HepG2 (cell line): ENCODE results near the gene MCU. TPM values are rescaled to one million over a fixed set of nuclear protein-coding genes. Genes with fewer than 3 reads are reported as not detected.

Source experiments
- ATAC-seq: fragments of 200-7000 bp; cut with Tn5 transposase; 3 replicates; pipeline ENCODE4 v1.9.1; 2020; ENCODE audit warnings: mild to moderate bottlenecking, moderate library complexity
- BruUV-seq: library from RNA; stranded (reverse); fragments of 400-500 nt; replicated peaks from 2 replicates; lab custom pipeline; 2021; lab: Mats Ljungman, UMichigan
- CTCF ChIA-PET: fragments of 300-600 bp; formaldehyde crosslinking; extraction: SDS; loops from one replicate; lab custom pipeline; 2021; ENCODE audit warnings: low total read pairs, inconsistent platforms, low intra/inter-chr PET ratio; lab: Yijun Ruan, JAX
- POLR2A ChIA-PET: fragments of 350-600 bp; sonication (Branson Sonifier 250); formaldehyde crosslinking; loops from one replicate; lab custom pipeline; 2020; ENCODE audit warnings: antibody characterized with exemption, inconsistent platforms; lab: Yijun Ruan, JAX
- DNase-seq: peaks from one replicate; pipeline ENCODE4 v3.0.0-alpha.2; 2015; ENCODE audit warnings: low spot score
- FAIRE-seq: peaks from 3 replicates; lab custom pipeline; 2011; peaks lifted over from hg19 to GRCh38; lab: Jason Lieb, UNC
- H2AFZ ChIP-seq: one replicate; pipeline ENCODE4 v1.6.1; 2011; ENCODE audit warnings: low read length, inconsistent platforms
- H3K27ac ChIP-seq: fragments of 300-600 bp; 3 replicates; pipeline ENCODE4 v1.8.0; 2011; ENCODE audit warnings: mixed run types, mild to moderate bottlenecking, mixed read lengths, low read length, inconsistent platforms; ENCODE audit not compliant: insufficient read depth; ENCODE audit errors: extremely low read length
- H3K27me3 ChIP-seq, 2 experiments: fragments of 200-600 bp in 1 of 2; 2 replicates in 1 of 2; 3 replicates in 1 of 2; pipeline versions ENCODE4 v1.6.0 to v1.8.0; 2011; ENCODE audit warnings: low read length in 2 of 2, mild to moderate bottlenecking in 2 of 2, moderate library complexity in 2 of 2, inconsistent platforms in 1 of 2; ENCODE audit not compliant: insufficient read depth in 2 of 2, control insufficient read depth in 1 of 2
- H3K36me3 ChIP-seq, 2 experiments: fragments of 200-600 bp in 1 of 2; replicated peaks in 1 of 2; 2 replicates in 1 of 2; 3 replicates in 1 of 2; pipeline versions ENCODE4 v1.5.1 to v1.8.0; 2011; ENCODE audit warnings: low read length in 2 of 2, inconsistent platforms in 1 of 2; ENCODE audit not compliant: insufficient read depth in 2 of 2, control insufficient read depth in 1 of 2
- H3K4me1 ChIP-seq: 2 replicates; pipeline ENCODE4 v1.5.1; 2012; ENCODE audit warnings: low read length, inconsistent platforms; ENCODE audit not compliant: insufficient read depth
- H3K4me2 ChIP-seq: 2 replicates; pipeline ENCODE4 v1.6.0; 2011; ENCODE audit warnings: low read depth, low read length, inconsistent platforms
- H3K4me3 ChIP-seq, 3 experiments: fragments of 200-600 bp in 1 of 3; sonication (generic), shearing (Covaris generic) in 1 of 3; replicated peaks in 1 of 3; 2 replicates each; pipeline ENCODE4 v1.5.1; 2011 to 2016; ENCODE audit warnings: low read length in 3 of 3, inconsistent platforms in 2 of 3, low read depth in 2 of 3, mild to moderate bottlenecking in 2 of 3, control low read depth in 1 of 3, mixed read lengths in 1 of 3; ENCODE audit not compliant: insufficient read depth in 1 of 3
- H3K79me2 ChIP-seq: one replicate; pipeline ENCODE4 v1.6.1; 2011; ENCODE audit warnings: low read length, inconsistent platforms; ENCODE audit not compliant: insufficient read depth
- H3K9ac ChIP-seq: 2 replicates; pipeline ENCODE4 v1.6.0; 2011; ENCODE audit warnings: mild to moderate bottlenecking, low read depth, low read length, inconsistent platforms; ENCODE audit not compliant: insufficient read depth
- H3K9me3 ChIP-seq: 2 replicates; pipeline ENCODE4 v1.5.1; 2012; ENCODE audit warnings: mild to moderate bottlenecking, low read length
- H4K20me1 ChIP-seq: 2 replicates; pipeline ENCODE4 v1.6.0; 2011; ENCODE audit warnings: inconsistent platforms, mild to moderate bottlenecking, low read length, moderate library complexity; ENCODE audit not compliant: insufficient read depth
- CEBPG ChIP-seq: IDR thresholded peaks from 2 replicates; pipeline ENCODE4 v1.6.1; 2016
- ELF3 ChIP-seq: IDR thresholded peaks from 2 replicates; pipeline ENCODE4 v1.6.1; 2016; ENCODE audit warnings: missing genetic modification reagents, missing compliant biosample characterization
- HMG20A ChIP-seq: IDR thresholded peaks from 2 replicates; pipeline ENCODE4 v1.6.1; 2016; ENCODE audit warnings: borderline replicate concordance
- HNRNPK ChIP-seq: fragments of 200-400 bp; formaldehyde crosslinking; IDR thresholded peaks from 2 replicates; pipeline ENCODE4 v1.6.1; 2018; ENCODE audit warnings: low read length, low read depth, moderate library complexity, mild to moderate bottlenecking; ENCODE audit not compliant: poor library complexity, severe bottlenecking
- POLR2G ChIP-seq: fragments of 200-400 bp; formaldehyde crosslinking; IDR thresholded peaks from 2 replicates; pipeline ENCODE4 v1.6.1; 2018; ENCODE audit warnings: mild to moderate bottlenecking, low read depth, low read length, moderate library complexity
- SYNCRIP ChIP-seq: fragments of 200-400 bp; formaldehyde crosslinking; IDR thresholded peaks from 2 replicates; pipeline ENCODE4 v1.6.1; 2018; ENCODE audit warnings: mild to moderate bottlenecking, low read depth, low read length; ENCODE audit not compliant: insufficient read depth
- TAF15 ChIP-seq: fragments of 200-400 bp; formaldehyde crosslinking; IDR thresholded peaks from one replicate; pipeline ENCODE4 v1.6.1; 2018; ENCODE audit warnings: mild to moderate bottlenecking, low read depth, low read length; ENCODE audit not compliant: poor library complexity, severe bottlenecking
- ZBTB10 ChIP-seq: sonication (generic); formaldehyde crosslinking; IDR thresholded peaks from 2 replicates; pipeline ENCODE4 v1.4.0; 2020; ENCODE audit warnings: missing genetic modification reagents, borderline replicate concordance
- ZFP37 ChIP-seq: sonication (generic); formaldehyde crosslinking; IDR thresholded peaks from 2 replicates; pipeline ENCODE4 v1.4.0; 2020; ENCODE audit warnings: missing genetic modification reagents, borderline replicate concordance
- ZNF335 ChIP-seq: sonication (generic); formaldehyde crosslinking; IDR thresholded peaks from 2 replicates; pipeline ENCODE4 v1.4.0; 2020; ENCODE audit warnings: missing genetic modification reagents
- WGBS: methylation state at CpG from one replicate; pipeline ENCODE4 v1.1.6; 2017; ENCODE audit warnings: low lambda C conversion rate; 5-methylcytosine and 5-hydroxymethylcytosine counted together
- in situ Hi-C: cut with HindIII; loops from 2 replicates; pipeline ENCODE4 v1.10.0; 2017; ENCODE audit warnings: low pct_unique_long_range_greater_than_20kb; ENCODE audit not compliant: extremely low pct_ligation_motif_present
- intact Hi-C: fragments of 100-400 bp; cut with micrococcal nuclease; formaldehyde crosslinking; loops from one replicate; pipeline ENCODE4 v1.10.0; 2022; ENCODE audit not compliant: unreplicated experiment
- polyA plus RNA-seq, 8 experiments: library from polyadenylated mRNA; depleted of rRNA in 3 of 8; stranded (reverse) in 7 of 8; unstranded in 1 of 8; fragments of >200 nt; fragmentation: Illumina TruSeq in 4 of 8; extraction: Trizol in 4 of 8; gene quantifications; 2 replicates each; pipeline versions ENCODE4 v1.2.1 to v1.2.3, GENCODE V29; 2011 to 2016; ENCODE audit warnings: low read depth in 4 of 8, missing spikeins in 1 of 8, mixed read lengths in 1 of 8; ENCODE audit not compliant: insufficient read depth in 1 of 8
- total RNA-seq, 5 experiments: library from RNA; depleted of rRNA; stranded (reverse); fragments of >200 nt; fragmentation: Illumina TruSeq; extraction: Trizol; gene quantifications; 2 replicates each; pipeline ENCODE4 v1.2.3, GENCODE V29; 2016; ENCODE audit warnings: low read depth in 1 of 5

Gene MCU
- total and polyA plus RNA-seq, 2 of the 13 experiments (the other 11 are each of a cell fraction or from before 2014, with no cell fraction given) = 25.9 to 64.5 TPM

GRCh38 chr10:72727130-72727529 is 35.2 kb downstream of the MCU start (continued):
- TF ChIP-seq ELF3 (CRISPR knock-in tag) (no peak), ZBTB10 (CRISPR knock-in tag) (no peak), ZFP37 (CRISPR knock-in tag) (no peak), TAF15 (no peak), HMG20A (CRISPR knock-in tag) (no peak), SYNCRIP (no peak), ZNF335 (CRISPR knock-in tag) (no peak), CEBPG (CRISPR knock-in tag) (no peak)
- TF ChIP-seq, all 625 proteins: peak for 0

GRCh38 chr10:72728462-72728861 is 36.5 kb downstream of the MCU start:
- Histone ChIP-seq H3K27ac (no peak overlapping the region), H3K9me3 (no peaks in the 10 kb centered on the region), H4K20me1 (no peaks in the 10 kb centered on the region), H3K4me3 (no peak overlapping the region), H3K9ac (no peak overlapping the region), H3K36me3 (no peaks in the 10 kb centered on the region; a peak in 1 of 5 replicates), H3K27me3 (no peaks in the 10 kb centered on the region), H3K4me1 (peaks cover 11% of the 10 kb centered on the region; the same call in 1 of the 2 replicates), H3K4me2 (no peak overlapping the region), H2AFZ (no peak overlapping the region), H3K79me2 (peaks cover 2% of the 10 kb centered on the region)
- ATAC-seq (no peak), DNase-seq (no peak), FAIRE-seq (no peak)
- 90% methylated on average over 2 of the region's 2 CpGs for WGBS
- in situ Hi-C loops (no loop called here), intact Hi-C loops (no loop called here)
- TF ChIP-seq POLR2G (no peak), HNRNPK (peak; percentile 31)
- ChIA-PET POLR2A (no interaction called here), CTCF (no interaction called here)
- BruUV-seq = no TSS peak
